Breast epithelium (tissue), 4 donors: ENCODE data around the gene BRCA2. TPM values are rescaled to one million over a fixed set of nuclear protein-coding genes. Genes with fewer than 3 reads are reported as not detected.

ENCODE experiments used
- DNase-seq, 2 donors: peaks; one replicate each; pipeline ENCODE4 v3.0.0-alpha.2; 2019; ENCODE audit warnings: low spot score in 2 of 2
- H3K27ac ChIP-seq, 2 donors: fragments of 200-600 bp; sonication (generic) in 1 of 2; one replicate each; pipeline ENCODE4 v1.5.1; 2016 to 2019; ENCODE audit warnings: mild to moderate bottlenecking in 1 of 2
- H3K27me3 ChIP-seq, 2 donors: fragments of 200-600 bp; sonication (generic) in 1 of 2; one replicate each; pipeline versions ENCODE4 v1.5.1 to v1.6.0; 2017 to 2019; ENCODE audit warnings: control low read depth in 1 of 2, mild to moderate bottlenecking in 1 of 2
- H3K36me3 ChIP-seq: fragments of 200-600 bp; one replicate; pipeline ENCODE4 v1.5.1; 2019
- H3K4me1 ChIP-seq, 2 donors: fragments of 200-600 bp; sonication (generic); one replicate each; pipeline ENCODE4 v1.5.1; 2016 to 2019; ENCODE audit warnings: control low read depth in 1 of 2
- H3K4me3 ChIP-seq, 3 donors: fragments of 200-600 bp; sonication (generic); 1 replicate in 2 of 3; 2 replicates in 1 of 3; pipeline ENCODE4 v1.5.1; 2016 to 2019; ENCODE audit warnings: mild to moderate bottlenecking in 3 of 3, moderate library complexity in 2 of 3
- H3K9me3 ChIP-seq, 2 donors: fragments of 200-600 bp; sonication (generic) in 1 of 2; one replicate each; pipeline ENCODE4 v1.5.1; 2016 to 2019; ENCODE audit warnings: control low read depth in 1 of 2
- POLR2A ChIP-seq: fragments of 450-650 bp; IDR thresholded peaks from one replicate; pipeline ENCODE4 v1.6.1; 2016; ENCODE audit warnings: antibody characterized with exemption, mild to moderate bottlenecking, moderate library complexity
- POLR2AphosphoS5 ChIP-seq, 3 donors: sonication (generic); formaldehyde crosslinking; IDR thresholded peaks; one replicate each; pipeline ENCODE4 v1.6.1; 2017; ENCODE audit warnings: antibody characterized with exemption in 3 of 3
- intact Hi-C: fragments of 100-400 bp; cut with DNase I; formaldehyde crosslinking; loops from one replicate; pipeline ENCODE4 v1.15.1; 2023; ENCODE audit warnings: low total_unique reads
- total RNA-seq, 3 donors: library from RNA; depleted of rRNA; stranded (reverse); fragments of >200 nt; gene quantifications; one replicate each; pipeline ENCODE4 v1.1.0, GENCODE V29; 2016
- TF ChIP-seq, protein P1 (sequence below), 3 donors: fragments of 450-650 bp; IDR thresholded peaks; one replicate each; pipeline ENCODE4 v1.5.1; 2016 to 2017; ENCODE audit warnings: antibody characterized with exemption in 3 of 3, mild to moderate bottlenecking in 3 of 3, moderate library complexity in 3 of 3

BRCA2 gene
- total RNA-seq, 3 donors from 2014 or later, result 0.98 to 3.5 (median 1.3) TPM

- no peak overlapping the region for H3K4me3 ChIP-seq
- intact Hi-C loops, result no loop called here
- no peaks in the 10 kb centered on the region for H3K9me3 ChIP-seq
- TF ChIP-seq, protein P1, sequence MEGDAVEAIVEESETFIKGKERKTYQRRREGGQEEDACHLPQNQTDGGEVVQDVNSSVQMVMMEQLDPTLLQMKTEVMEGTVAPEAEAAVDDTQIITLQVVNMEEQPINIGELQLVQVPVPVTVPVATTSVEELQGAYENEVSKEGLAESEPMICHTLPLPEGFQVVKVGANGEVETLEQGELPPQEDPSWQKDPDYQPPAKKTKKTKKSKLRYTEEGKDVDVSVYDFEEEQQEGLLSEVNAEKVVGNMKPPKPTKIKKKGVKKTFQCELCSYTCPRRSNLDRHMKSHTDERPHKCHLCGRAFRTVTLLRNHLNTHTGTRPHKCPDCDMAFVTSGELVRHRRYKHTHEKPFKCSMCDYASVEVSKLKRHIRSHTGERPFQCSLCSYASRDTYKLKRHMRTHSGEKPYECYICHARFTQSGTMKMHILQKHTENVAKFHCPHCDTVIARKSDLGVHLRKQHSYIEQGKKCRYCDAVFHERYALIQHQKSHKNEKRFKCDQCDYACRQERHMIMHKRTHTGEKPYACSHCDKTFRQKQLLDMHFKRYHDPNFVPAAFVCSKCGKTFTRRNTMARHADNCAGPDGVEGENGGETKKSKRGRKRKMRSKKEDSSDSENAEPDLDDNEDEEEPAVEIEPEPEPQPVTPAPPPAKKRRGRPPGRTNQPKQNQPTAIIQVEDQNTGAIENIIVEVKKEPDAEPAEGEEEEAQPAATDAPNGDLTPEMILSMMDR (IDR thresholded peaks at IDR 0.05), result no peak
- TF ChIP-seq POLR2A (no peak), POLR2AphosphoS5 (IDR thresholded peaks at IDR 0.05) (no peak)
- H3K27me3 ChIP-seq, result no peaks in the 10 kb centered on the region
- H3K27ac ChIP-seq, result no peak overlapping the region
- no peak for DNase-seq
- no peaks in the 10 kb centered on the region for H3K36me3 ChIP-seq
- no peaks in the 10 kb centered on the region for H3K4me1 ChIP-seq
Measured at GRCh38 chr13:32419862-32420261, 104.6 kb downstream of the BRCA2 start.

DNA sequence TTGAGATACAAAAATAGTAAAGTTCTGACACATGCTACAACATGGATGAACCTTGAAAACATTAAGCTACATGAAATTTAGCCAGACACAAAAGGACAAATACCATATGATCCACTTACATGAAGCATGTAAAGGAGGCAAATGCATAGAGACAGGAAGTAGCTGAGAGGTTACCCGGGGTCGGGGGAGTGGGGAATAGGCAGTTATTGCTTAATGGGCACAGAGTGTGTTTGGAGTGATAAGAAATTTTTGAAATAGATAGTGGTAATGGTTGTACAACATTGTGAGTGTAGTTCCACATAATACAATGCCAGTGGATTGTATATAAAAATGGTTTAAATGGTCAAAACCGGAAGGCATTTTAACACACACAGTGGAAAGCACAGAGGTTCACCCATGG, 108.3 kb downstream of the BRCA2 start:
- no peak for DNase-seq
- Histone ChIP-seq H3K27me3 (no peaks in the 10 kb centered on the region), H3K36me3 (no peaks in the 10 kb centered on the region), H3K27ac (no peak overlapping the region), H3K4me1 (no peaks in the 10 kb centered on the region), H3K4me3 (no peak overlapping the region), H3K9me3 (no peaks in the 10 kb centered on the region)
- TF ChIP-seq POLR2A, result no peak
- no peak for TF ChIP-seq POLR2AphosphoS5 (IDR thresholded peaks at IDR 0.05)
- intact Hi-C loops, result no loop called here

GRCh38 chr13:32425158-32425557, 109.8 kb downstream of the BRCA2 start:
- Histone ChIP-seq H3K27me3 (no peaks in the 10 kb centered on the region), H3K27ac (no peak overlapping the region), H3K36me3 (no peaks in the 10 kb centered on the region), H3K9me3 (no peaks in the 10 kb centered on the region), H3K4me3 (no peak overlapping the region), H3K4me1 (no peaks in the 10 kb centered on the region)
- intact Hi-C loops, result no loop called here
- DNase-seq, result no peak
- no peak for TF ChIP-seq POLR2A
- no peak for TF ChIP-seq POLR2AphosphoS5 (IDR thresholded peaks at IDR 0.05)
- TF ChIP-seq, protein P1 (IDR thresholded peaks at IDR 0.05), result no peak

DNA sequence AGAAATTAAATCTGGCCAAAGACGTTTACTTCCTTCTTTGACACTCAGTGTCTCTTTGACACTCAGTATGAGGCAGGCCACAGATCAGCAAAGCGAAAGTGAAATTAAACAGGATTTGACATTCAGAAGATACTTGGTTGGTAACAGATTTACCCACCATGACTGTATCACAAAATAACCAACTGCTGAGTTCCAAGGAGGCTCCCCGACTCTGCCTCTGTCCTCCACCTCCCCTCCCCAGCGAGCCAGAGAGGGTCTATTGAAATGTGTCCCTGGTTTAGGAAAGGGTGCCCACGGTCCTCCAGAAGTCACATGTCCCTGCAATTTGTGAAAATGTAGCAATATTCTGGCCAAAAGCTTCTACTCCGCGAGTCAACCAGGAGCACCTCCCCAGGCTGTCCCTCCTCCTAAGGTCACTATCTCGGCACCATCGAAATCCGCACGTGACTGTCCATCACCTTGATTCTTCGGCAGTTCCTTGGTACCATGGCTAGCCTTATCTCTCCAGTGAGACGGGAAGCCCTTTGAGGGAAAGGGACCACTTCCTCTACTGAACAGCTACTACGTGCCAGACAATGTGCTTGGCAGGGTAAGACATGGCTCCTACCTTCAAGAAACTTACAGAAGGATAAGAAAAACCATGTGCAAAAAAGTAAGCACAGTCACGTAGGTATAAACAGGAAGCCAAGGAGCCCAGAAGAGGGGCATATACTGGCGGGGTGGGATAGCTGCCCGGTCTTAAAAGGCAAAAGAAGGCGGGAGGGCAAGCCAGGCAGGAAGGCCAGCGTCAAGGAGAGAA, 111.1 kb downstream of the BRCA2 start:
- Histone ChIP-seq H3K9me3 (no peaks in the 10 kb centered on the region), H3K27ac (peak overlapping the region; percentile 97 to 98), H3K36me3 (no peaks in the 10 kb centered on the region), H3K4me3 (peak overlapping the region; percentile 84 to 87 (median 84)), H3K4me1 (no peaks in the 10 kb centered on the region), H3K27me3 (no peaks in the 10 kb centered on the region)
- no peak for DNase-seq
- intact Hi-C loops, result no loop called here
- TF ChIP-seq POLR2A (no peak), POLR2AphosphoS5 (IDR thresholded peaks at IDR 0.05) (no peak)
- TF ChIP-seq, protein P1 (IDR thresholded peaks at IDR 0.05), result no peak

GRCh38 chr13:32426990-32427851, 111.9 kb downstream of the BRCA2 start:
- peak; percentile 52 to 62 for DNase-seq
- intact Hi-C loops, result no loop called here

More at GRCh38 chr13:32426990-32427851, 111.9 kb downstream of the BRCA2 start:
- Histone ChIP-seq H3K27me3 (no peaks in the 10 kb centered on the region), H3K27ac (peak overlapping the region; percentile 97 to 98), H3K4me1 (no peaks in the 10 kb centered on the region), H3K9me3 (no peaks in the 10 kb centered on the region), H3K4me3 (peak overlapping the region; percentile 84 to 87 (median 84)), H3K36me3 (no peaks in the 10 kb centered on the region)
- TF ChIP-seq, protein P1 (IDR thresholded peaks at IDR 0.05), result no peak
- peak in 1 of 3 donors; percentile 21 for TF ChIP-seq POLR2AphosphoS5 (IDR thresholded peaks at IDR 0.05)
